GM10248 (cell line): ENCODE data around the gene SPIRE1.

Source experiments
- CTCF ChIA-PET: fragments of 300-600 bp; sonication (Branson Sonifier 250); formaldehyde crosslinking; extraction: SDS; loops from one replicate; lab custom pipeline; 2021; ENCODE audit warnings: antibody characterized with exemption; lab: Yijun Ruan, JAX
- POLR2A ChIA-PET: fragments of 350-650 bp; sonication (Branson Sonifier 250); formaldehyde crosslinking; extraction: SDS; loops from one replicate; lab custom pipeline; 2020; ENCODE audit warnings: antibody characterized with exemption; lab: Yijun Ruan, JAX
- DNase-seq: peaks from one replicate; pipeline ENCODE4 v3.0.0; 2012; ENCODE audit errors: extremely low spot score
- CTCF ChIP-seq: IDR thresholded peaks from 2 replicates; pipeline ENCODE4 v1.5.1; 2012; ENCODE audit warnings: mild to moderate bottlenecking, low read depth; ENCODE audit errors: extremely low read depth, missing control alignments, control extremely low read depth

Gene SPIRE1

GRCh38 chr18:12401881-12402280 lies 256.0 kb downstream of the SPIRE1 start:
- CTCF ChIA-PET, result interaction anchor here (0.7 to 2.4 kb wide), 6 partner anchors 8 to 257 kb away, joined by 3 to 16 read pairs (median 5); no protein-coding TSS in a partner anchor
- TF ChIP-seq CTCF, result no peak
- no peak for DNase-seq
- POLR2A ChIA-PET, result interaction anchor here (0.6 kb wide), 1 partner anchor 10 kb away, joined by 3 read pairs; no protein-coding TSS in a partner anchor

DNA sequence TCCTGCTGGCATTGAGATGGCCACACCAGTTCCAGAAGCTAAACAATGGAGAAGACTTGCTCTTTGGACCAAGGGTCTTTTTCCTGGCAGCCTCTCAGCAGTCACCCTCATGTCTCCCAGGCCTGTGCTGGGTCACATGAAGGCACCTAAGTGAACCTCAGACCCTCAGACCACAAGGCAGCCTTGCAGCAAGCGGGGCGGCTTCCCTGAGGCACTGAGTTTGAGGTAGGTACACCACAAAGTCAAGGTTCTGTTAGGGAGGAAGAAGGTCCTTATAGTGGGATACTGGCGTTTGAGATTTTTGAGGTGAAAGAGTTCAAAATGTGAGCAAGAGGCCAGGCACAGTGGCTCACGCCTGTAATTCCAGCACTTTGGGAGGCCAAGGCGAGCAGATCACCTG lies 258.7 kb downstream of the SPIRE1 start:
- ChIA-PET POLR2A (no interaction called here), CTCF (no interaction called here)
- no peak for DNase-seq
- no peak for TF ChIP-seq CTCF

DNA sequence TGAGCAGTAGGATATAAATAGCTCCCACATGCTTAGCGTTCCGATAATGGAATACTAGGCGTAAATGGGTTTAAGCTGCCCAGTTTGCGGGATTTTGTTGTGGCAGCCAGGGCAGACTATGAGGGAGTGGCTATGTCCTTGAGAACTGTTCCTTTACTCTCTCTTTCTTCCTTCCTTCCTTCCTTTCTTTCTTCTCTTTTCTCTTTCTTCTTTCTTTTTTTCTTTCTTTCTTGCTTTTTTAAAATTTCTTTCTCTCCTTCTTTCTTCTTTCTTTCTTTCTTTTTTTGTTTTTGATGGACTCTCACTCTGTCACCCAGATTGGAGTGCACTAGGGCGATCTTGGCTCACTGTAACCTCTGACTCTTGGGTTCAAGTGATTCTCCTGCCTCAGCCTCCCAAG lies 259.3 kb downstream of the SPIRE1 start:
- CTCF ChIA-PET, result no interaction called here
- no peak for TF ChIP-seq CTCF
- DNase-seq, result no peak
- POLR2A ChIA-PET, result no interaction called here

- ChIA-PET POLR2A (no interaction called here), CTCF (no interaction called here)
Measured at GRCh38 chr18:12397793-12398192, 260.1 kb downstream of the SPIRE1 start.

GRCh38 chr18:12397254-12397653 lies 260.7 kb downstream of the SPIRE1 start:
- ChIA-PET POLR2A (no interaction called here), CTCF (no interaction called here)

More at GRCh38 chr18:12397793-12398192, 260.1 kb downstream of the SPIRE1 start:
- TF ChIP-seq CTCF, result no peak
- DNase-seq, result no peak

More at GRCh38 chr18:12397254-12397653, 260.7 kb downstream of the SPIRE1 start:
- TF ChIP-seq CTCF, result no peak
- no peak for DNase-seq
